DOHH2 (cell line): ENCODE data around the gene FAM89B.

Source experiments
- CTCF ChIP-seq: fragments of 200-600 bp; sonication (generic); IDR thresholded peaks from one replicate; pipeline ENCODE4 v1.5.1; 2014; ENCODE audit warnings: antibody characterized with exemption, mild to moderate bottlenecking, low read depth, low read length; ENCODE audit not compliant: poor library complexity, severe bottlenecking
- EZH2phosphoT487 ChIP-seq: fragments of 200-600 bp; sonication (generic); IDR thresholded peaks from 2 replicates; pipeline ENCODE4 v1.6.1; 2017; ENCODE audit warnings: borderline replicate concordance, mild to moderate bottlenecking, antibody characterized with exemption, low read length, moderate library complexity, mixed read lengths

GRCh38 chr11:65584106-65584505, 11.8 kb downstream of the FAM89B start:
- no peak for TF ChIP-seq CTCF
- no peak for TF ChIP-seq EZH2phosphoT487
